MCF 10A (cell line): ENCODE measurements around the gene IFNA2. TPM values are rescaled to one million over a fixed set of nuclear protein-coding genes. Genes with fewer than 3 reads are reported as not detected.

Source experiments
- BruUV-seq: library from RNA; stranded (reverse); fragments of 400-500 nt; replicated peaks from 2 replicates; lab custom pipeline; 2021; lab: Mats Ljungman, UMichigan
- CTCF ChIA-PET: fragments of 300-600 bp; sonication (Branson Sonifier 250); formaldehyde crosslinking; extraction: SDS; loops from one replicate; lab custom pipeline; 2021; ENCODE audit warnings: antibody characterized with exemption, inconsistent platforms; lab: Yijun Ruan, JAX
- POLR2A ChIA-PET: fragments of 300-600, 350-650 bp; sonication (Branson Sonifier 250); formaldehyde crosslinking; extraction: SDS; loops from one replicate; lab custom pipeline; 2020; ENCODE audit warnings: antibody characterized with exemption, inconsistent platforms; lab: Yijun Ruan, JAX
- DNase-seq: peaks from one replicate; pipeline ENCODE4 v3.0.0-alpha.2; 2018; ENCODE audit not compliant: unreplicated experiment
- H3K27ac Mint-ChIP-seq: one replicate; pipeline ENCODE4 v1.8.0; 2022; ENCODE audit warnings: mild to moderate bottlenecking, low read depth, mixed read lengths; ENCODE audit not compliant: unreplicated experiment
- H3K27me3 Mint-ChIP-seq: one replicate; pipeline ENCODE4 v1.8.0; 2022; ENCODE audit warnings: mixed read lengths; ENCODE audit not compliant: insufficient read depth, unreplicated experiment
- H3K36me3 Mint-ChIP-seq: one replicate; pipeline ENCODE4 v1.8.0; 2022; ENCODE audit warnings: mild to moderate bottlenecking, moderate library complexity, mixed read lengths; ENCODE audit not compliant: insufficient read depth, unreplicated experiment
- H3K4me1 Mint-ChIP-seq: one replicate; pipeline ENCODE4 v1.8.0; 2022; ENCODE audit warnings: mixed read lengths; ENCODE audit not compliant: insufficient read depth, unreplicated experiment
- H3K4me3 Mint-ChIP-seq: one replicate; pipeline ENCODE4 v1.8.0; 2022; ENCODE audit warnings: mild to moderate bottlenecking, moderate library complexity, mixed read lengths; ENCODE audit not compliant: unreplicated experiment
- H3K9me3 Mint-ChIP-seq: one replicate; pipeline ENCODE4 v1.8.0; 2022; ENCODE audit warnings: mixed read lengths; ENCODE audit not compliant: unreplicated experiment
- CTCF ChIP-seq: fragments of 200-600 bp; IDR thresholded peaks from one replicate; pipeline ENCODE4 v1.8.0; 2022; ENCODE audit warnings: antibody characterized with exemption, mild to moderate bottlenecking; ENCODE audit not compliant: unreplicated experiment
- intact Hi-C: fragments of 100-400 bp; cut with micrococcal nuclease; formaldehyde crosslinking; loops from 2 replicates; pipeline ENCODE4 v1.14.1; 2022
- total RNA-seq: library from RNA; stranded (reverse); gene quantifications from 2 replicates; pipeline ENCODE4 v1.2.3, GENCODE V29; 2022

The IFNA2 gene
- total RNA-seq, 1 experiment from 2014 or later = not detected

DNA sequence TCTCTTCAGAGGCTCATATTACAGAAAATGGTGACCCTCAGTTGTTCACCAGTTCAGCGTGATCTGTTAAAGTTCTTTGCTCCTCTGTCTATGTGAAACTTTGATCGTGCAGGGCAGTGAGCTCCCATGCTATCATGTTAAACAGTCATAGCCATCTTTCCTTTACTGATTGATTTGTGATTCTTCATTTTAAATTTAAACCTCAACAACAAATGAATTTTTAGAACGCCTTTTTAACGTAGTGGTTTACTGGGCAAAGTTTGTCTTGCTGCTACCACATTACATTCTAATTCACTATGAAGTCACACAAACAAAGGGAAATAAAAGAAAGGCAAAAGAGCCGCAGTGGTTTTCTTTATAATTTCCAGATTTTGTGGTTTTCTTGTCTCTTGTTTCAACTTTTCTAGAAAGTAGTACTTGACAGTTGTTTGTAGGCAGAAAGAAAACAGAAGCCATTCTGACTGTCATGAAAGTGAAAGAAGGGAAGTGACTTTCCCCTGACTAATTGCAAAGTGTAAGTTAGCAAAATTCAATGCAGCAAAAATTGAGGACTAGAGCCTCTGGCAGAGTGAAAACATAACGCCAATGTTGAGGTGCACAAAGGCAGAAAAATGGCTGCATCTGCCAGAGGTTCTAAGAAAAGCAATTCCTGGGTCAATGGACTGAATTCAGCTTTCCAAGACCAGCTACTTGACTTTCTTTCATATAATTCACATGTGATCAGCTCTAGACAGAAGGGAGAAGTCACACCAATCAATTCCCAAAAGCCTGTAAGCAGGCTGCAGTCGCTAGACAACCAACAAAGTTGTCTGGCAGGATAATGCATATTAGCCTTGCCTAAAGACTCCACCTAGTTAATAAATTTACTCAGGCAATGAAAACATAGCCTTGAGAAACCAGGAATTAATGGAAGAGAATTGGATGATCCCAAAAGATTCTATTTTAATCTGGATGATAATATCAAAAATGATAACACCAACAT is 27.4 kb downstream of the IFNA2 start:
- no peak for TF ChIP-seq CTCF
- BruUV-seq = no TSS peak
- ChIA-PET CTCF (no interaction called here), POLR2A (no interaction called here)
- H3K27me3 Mint-ChIP-seq = peaks cover 30% of the 10 kb centered on the region
- intact Hi-C loops = no loop called here
- H3K9me3 Mint-ChIP-seq = peaks cover 7% of the 10 kb centered on the region
- H3K27ac Mint-ChIP-seq = no peak overlapping the region
- H3K4me1 Mint-ChIP-seq = no peaks in the 10 kb centered on the region
- H3K4me3 Mint-ChIP-seq = no peak overlapping the region
- no peak for DNase-seq
- no peaks in the 10 kb centered on the region for H3K36me3 Mint-ChIP-seq

GRCh38 chr9:21350787-21351186 is 34.4 kb downstream of the IFNA2 start, which contains the start of gene IFNA6:
Gene IFNA6 (minus strand): TSS chr9:21350887. CDS start chr9:21350887, 0 bp downstream.
- no peak for TF ChIP-seq CTCF
- POLR2A ChIA-PET = no interaction called here
- no peak for DNase-seq
- H3K9me3 Mint-ChIP-seq = peaks cover 7% of the 10 kb centered on the region
- H3K27ac Mint-ChIP-seq = no peak within 1 kb of the TSS
- no peak within 1 kb of the TSS for H3K4me3 Mint-ChIP-seq
- H3K36me3 Mint-ChIP-seq = no peaks in the 10 kb centered on the region
- H3K27me3 Mint-ChIP-seq = peaks cover 56% of the 10 kb centered on the region
- BruUV-seq = no TSS peak
- intact Hi-C loops = no loop called here
- H3K4me1 Mint-ChIP-seq = no peaks in the 10 kb centered on the region
- CTCF ChIA-PET = no interaction called here

GRCh38 chr9:21348430-21348970 is 36.7 kb downstream of the IFNA2 start:
- no TSS peak for BruUV-seq
- CTCF ChIA-PET = no interaction called here
- no peaks in the 10 kb centered on the region for H3K9me3 Mint-ChIP-seq
- no peak overlapping the region for H3K27ac Mint-ChIP-seq
- POLR2A ChIA-PET = no interaction called here
- no peak overlapping the region for H3K4me3 Mint-ChIP-seq
- no peaks in the 10 kb centered on the region for H3K4me1 Mint-ChIP-seq
- intact Hi-C loops = no loop called here
- peaks cover 37% of the 10 kb centered on the region for H3K27me3 Mint-ChIP-seq
- TF ChIP-seq CTCF = no peak
- no peaks in the 10 kb centered on the region for H3K36me3 Mint-ChIP-seq
- DNase-seq = no peak

GRCh38 chr9:21340735-21341134 is 44.5 kb downstream of the IFNA2 start:
- H3K36me3 Mint-ChIP-seq = no peaks in the 10 kb centered on the region
- no peaks in the 10 kb centered on the region for H3K9me3 Mint-ChIP-seq
- H3K4me1 Mint-ChIP-seq = no peaks in the 10 kb centered on the region
- CTCF ChIA-PET = no interaction called here
- intact Hi-C loops = no loop called here
- BruUV-seq = no TSS peak
- no peak overlapping the region for H3K4me3 Mint-ChIP-seq
- DNase-seq = no peak
- H3K27me3 Mint-ChIP-seq = peaks cover under 1% of the 10 kb centered on the region
- POLR2A ChIA-PET = no interaction called here
- no peak overlapping the region for H3K27ac Mint-ChIP-seq
- TF ChIP-seq CTCF = no peak
